GM19438 (cell line): ENCODE measurements around the gene ZNF101.

Experiments
- ATAC-seq: cut with Tn5 transposase; IDR thresholded peaks from one replicate; pipeline ENCODE4 v1.9.1; 2021; ENCODE audit warnings: low read depth; ENCODE audit not compliant: unreplicated experiment

ZNF101 gene

GRCh38 chr19:19704836-19705235, 36.2 kb downstream of the ZNF101 start:
- ATAC-seq, result no peak

GRCh38 chr19:19710506-19710905, 41.9 kb downstream of the ZNF101 start:
- ATAC-seq, result no peak

DNA sequence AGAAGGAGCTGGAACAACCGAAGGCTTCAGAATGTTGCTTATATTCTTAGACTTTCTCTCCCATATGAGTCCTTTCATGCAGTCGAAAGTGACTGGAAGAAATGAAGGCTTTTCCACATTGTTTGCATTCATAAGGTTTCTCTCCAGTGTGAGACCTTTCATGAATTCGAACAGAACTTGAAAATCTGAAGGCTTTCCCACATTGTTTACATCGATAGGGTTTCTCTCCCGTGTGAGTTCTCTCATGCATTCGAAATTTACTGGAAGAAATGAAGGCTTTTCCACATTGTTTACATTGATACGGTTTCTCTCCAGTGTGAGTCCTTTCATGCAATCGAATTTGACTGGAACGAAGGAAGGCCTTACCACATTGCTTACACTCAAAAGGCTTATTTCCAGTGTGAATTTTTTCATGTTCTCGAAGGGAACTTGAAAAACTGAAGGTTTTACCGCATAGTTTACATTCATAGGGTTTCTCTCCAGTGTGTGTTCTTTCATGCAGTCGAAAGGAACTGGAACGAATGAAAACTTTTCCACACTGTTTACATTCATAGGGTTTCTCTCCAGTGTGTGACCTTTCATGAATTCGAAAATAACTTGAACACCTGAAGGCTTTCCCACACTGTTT, 42.8 kb downstream of the ZNF101 start:
- no peak for ATAC-seq

- no peak for ATAC-seq
These were observed 43.5 kb downstream of the ZNF101 start for GRCh38 chr19:19711934-19712828.

- no peak for ATAC-seq
These were observed 51.2 kb downstream of the ZNF101 start for GRCh38 chr19:19719798-19720197.

DNA sequence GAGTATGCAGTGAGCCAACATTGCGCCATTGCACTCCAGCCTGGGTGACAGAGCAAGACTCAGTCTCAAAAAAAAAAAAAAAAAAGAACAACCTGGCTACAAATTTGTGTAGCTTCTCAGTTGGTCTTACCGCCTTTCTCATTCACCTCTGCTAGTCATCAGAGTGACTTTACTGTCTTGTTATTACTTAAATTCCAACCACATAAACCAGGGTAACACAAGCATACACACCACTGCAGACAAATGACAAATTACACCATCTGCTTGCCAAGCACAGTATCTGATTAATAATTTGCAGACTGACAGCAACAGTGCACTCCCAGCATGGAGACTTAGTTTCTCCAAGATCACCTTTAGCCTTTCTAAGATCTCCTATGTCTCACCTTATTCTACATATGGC, 53.3 kb downstream of the ZNF101 start:
- ATAC-seq, result no peak

GRCh38 chr19:19732579-19733501, 64.2 kb downstream of the ZNF101 start, which contains the start of gene ZNF14:
Gene ZNF14 (minus strand): TSS chr19:19733112. CDS start chr19:19732958, 154 bp downstream.
- peak; percentile 98 for ATAC-seq
